HL-60 (cell line): Measurements from ENCODE around the gene MACROD2.

Source experiments
- DNase-seq, 2 experiments: peaks; one replicate each; pipeline ENCODE4 v3.0.0-alpha.2; 2010 to 2020; ENCODE audit warnings: low read depth in 1 of 2, low spot score in 1 of 2
- H3K27ac ChIP-seq: fragments of 250-450 bp; sonication (Bioruptor Pico); replicated peaks from 2 replicates; pipeline ENCODE4 v1.5.1; 2020; ENCODE audit warnings: mild to moderate bottlenecking, moderate library complexity
- H3K27me3 ChIP-seq: fragments of 250-450 bp; sonication (Bioruptor Pico); 2 replicates; pipeline ENCODE4 v1.5.1; 2021; ENCODE audit warnings: mild to moderate bottlenecking, moderate library complexity; ENCODE audit not compliant: insufficient read depth, poor library complexity, severe bottlenecking
- H3K4me3 ChIP-seq: replicated peaks from 2 replicates; pipeline ENCODE4 v1.5.1; 2011; ENCODE audit warnings: mild to moderate bottlenecking, control low read depth, low read length; ENCODE audit not compliant: insufficient read depth
- GABPA ChIP-seq: IDR thresholded peaks from 2 replicates; pipeline ENCODE4 v1.6.1; 2012; ENCODE audit warnings: low read depth
- POLR2AphosphoS5 ChIP-seq: IDR thresholded peaks from 2 replicates; pipeline ENCODE4 v1.6.1; 2012; ENCODE audit warnings: low read depth
- SPI1 ChIP-seq: IDR thresholded peaks from 2 replicates; pipeline ENCODE4 v1.6.1; 2012; ENCODE audit warnings: low read depth, mild to moderate bottlenecking, borderline replicate concordance
- TF ChIP-seq, protein P1 (sequence below): IDR thresholded peaks from one replicate; pipeline ENCODE4 v1.5.1; 2011; ENCODE audit warnings: low read length, control low read depth, inconsistent platforms; ENCODE audit not compliant: insufficient read depth
- TF ChIP-seq, protein P2 (sequence below): IDR thresholded peaks from 2 replicates; pipeline ENCODE4 v1.6.1; 2012; ENCODE audit warnings: low read depth; ENCODE audit not compliant: insufficient replicate concordance

MACROD2 gene

DNA sequence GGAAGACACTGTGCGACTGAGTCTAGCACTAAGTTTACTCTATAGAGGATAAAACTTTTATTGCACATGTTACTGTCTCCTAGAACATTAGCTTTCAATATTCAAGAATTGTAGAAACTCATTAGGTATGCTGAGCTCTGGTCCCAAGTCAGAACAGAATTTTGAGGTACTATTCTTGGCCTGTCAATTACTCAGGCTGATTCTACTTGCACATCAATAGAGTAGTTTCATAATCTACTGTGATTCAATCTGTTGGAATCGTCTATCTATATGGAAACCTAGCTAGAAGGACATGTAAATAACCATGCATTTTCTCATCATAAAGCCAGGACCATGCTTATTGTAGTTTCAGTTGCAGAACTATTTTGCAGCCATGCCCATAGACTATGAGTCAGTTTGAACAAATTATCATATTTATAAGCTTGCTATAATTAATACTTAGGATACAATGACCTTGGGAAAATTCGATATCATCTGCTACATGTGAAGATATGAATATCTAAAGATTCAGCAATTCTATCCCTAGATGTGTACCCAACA is 300.5 kb downstream of the MACROD2 start:
- Histone ChIP-seq H3K27me3 (no peaks in the 10 kb centered on the region), H3K4me3 (no peak overlapping the region), H3K27ac (no peak overlapping the region)
- no peak for DNase-seq
- TF ChIP-seq POLR2AphosphoS5 (no peak), SPI1 (no peak), GABPA (no peak)
- TF ChIP-seq, protein P1, sequence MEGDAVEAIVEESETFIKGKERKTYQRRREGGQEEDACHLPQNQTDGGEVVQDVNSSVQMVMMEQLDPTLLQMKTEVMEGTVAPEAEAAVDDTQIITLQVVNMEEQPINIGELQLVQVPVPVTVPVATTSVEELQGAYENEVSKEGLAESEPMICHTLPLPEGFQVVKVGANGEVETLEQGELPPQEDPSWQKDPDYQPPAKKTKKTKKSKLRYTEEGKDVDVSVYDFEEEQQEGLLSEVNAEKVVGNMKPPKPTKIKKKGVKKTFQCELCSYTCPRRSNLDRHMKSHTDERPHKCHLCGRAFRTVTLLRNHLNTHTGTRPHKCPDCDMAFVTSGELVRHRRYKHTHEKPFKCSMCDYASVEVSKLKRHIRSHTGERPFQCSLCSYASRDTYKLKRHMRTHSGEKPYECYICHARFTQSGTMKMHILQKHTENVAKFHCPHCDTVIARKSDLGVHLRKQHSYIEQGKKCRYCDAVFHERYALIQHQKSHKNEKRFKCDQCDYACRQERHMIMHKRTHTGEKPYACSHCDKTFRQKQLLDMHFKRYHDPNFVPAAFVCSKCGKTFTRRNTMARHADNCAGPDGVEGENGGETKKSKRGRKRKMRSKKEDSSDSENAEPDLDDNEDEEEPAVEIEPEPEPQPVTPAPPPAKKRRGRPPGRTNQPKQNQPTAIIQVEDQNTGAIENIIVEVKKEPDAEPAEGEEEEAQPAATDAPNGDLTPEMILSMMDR: no peak
- TF ChIP-seq, protein P2, sequence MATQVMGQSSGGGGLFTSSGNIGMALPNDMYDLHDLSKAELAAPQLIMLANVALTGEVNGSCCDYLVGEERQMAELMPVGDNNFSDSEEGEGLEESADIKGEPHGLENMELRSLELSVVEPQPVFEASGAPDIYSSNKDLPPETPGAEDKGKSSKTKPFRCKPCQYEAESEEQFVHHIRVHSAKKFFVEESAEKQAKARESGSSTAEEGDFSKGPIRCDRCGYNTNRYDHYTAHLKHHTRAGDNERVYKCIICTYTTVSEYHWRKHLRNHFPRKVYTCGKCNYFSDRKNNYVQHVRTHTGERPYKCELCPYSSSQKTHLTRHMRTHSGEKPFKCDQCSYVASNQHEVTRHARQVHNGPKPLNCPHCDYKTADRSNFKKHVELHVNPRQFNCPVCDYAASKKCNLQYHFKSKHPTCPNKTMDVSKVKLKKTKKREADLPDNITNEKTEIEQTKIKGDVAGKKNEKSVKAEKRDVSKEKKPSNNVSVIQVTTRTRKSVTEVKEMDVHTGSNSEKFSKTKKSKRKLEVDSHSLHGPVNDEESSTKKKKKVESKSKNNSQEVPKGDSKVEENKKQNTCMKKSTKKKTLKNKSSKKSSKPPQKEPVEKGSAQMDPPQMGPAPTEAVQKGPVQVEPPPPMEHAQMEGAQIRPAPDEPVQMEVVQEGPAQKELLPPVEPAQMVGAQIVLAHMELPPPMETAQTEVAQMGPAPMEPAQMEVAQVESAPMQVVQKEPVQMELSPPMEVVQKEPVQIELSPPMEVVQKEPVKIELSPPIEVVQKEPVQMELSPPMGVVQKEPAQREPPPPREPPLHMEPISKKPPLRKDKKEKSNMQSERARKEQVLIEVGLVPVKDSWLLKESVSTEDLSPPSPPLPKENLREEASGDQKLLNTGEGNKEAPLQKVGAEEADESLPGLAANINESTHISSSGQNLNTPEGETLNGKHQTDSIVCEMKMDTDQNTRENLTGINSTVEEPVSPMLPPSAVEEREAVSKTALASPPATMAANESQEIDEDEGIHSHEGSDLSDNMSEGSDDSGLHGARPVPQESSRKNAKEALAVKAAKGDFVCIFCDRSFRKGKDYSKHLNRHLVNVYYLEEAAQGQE: no peak

- DNase-seq: no peak
- Histone ChIP-seq H3K4me3 (no peak overlapping the region), H3K27me3 (no peaks in the 10 kb centered on the region), H3K27ac (no peak overlapping the region)
- TF ChIP-seq GABPA: no peak
- TF ChIP-seq, protein P2: no peak
- TF ChIP-seq POLR2AphosphoS5: no peak
- TF ChIP-seq, protein P1: no peak
- no peak for TF ChIP-seq SPI1
Measured at GRCh38 chr20:14299831-14300230, 304.5 kb downstream of the MACROD2 start.

DNA sequence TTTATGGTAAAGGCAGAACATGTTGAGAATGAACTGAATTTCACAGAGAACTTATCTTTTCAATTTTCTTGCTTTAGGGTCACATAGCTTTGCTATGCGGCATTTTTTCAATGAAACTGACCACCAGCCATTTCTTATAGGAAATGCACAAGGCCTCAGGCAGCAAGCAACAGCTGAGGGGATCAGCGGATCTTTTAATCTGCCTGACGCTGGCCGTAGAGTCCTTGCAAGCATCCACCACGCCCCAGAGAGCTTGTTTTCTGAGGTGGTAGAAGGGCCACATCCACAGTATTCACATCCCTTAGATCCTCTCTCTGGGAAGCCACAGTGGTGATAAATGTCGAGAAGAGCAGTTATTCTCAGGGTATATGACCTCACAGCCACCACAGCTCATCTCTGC is 307.8 kb downstream of the MACROD2 start:
- no peak for DNase-seq
- Histone ChIP-seq H3K4me3 (no peak overlapping the region), H3K27ac (no peak overlapping the region), H3K27me3 (peaks cover 2% of the 10 kb centered on the region)
- no peak for TF ChIP-seq POLR2AphosphoS5
- TF ChIP-seq GABPA: no peak
- TF ChIP-seq, protein P1: no peak

GRCh38 chr20:14303651-14304050 is 308.3 kb downstream of the MACROD2 start:
- Histone ChIP-seq H3K4me3 (no peak overlapping the region), H3K27me3 (peaks cover 2% of the 10 kb centered on the region), H3K27ac (no peak overlapping the region)
- TF ChIP-seq, protein P1: no peak
- no peak for TF ChIP-seq GABPA
- no peak for TF ChIP-seq SPI1
- no peak for TF ChIP-seq POLR2AphosphoS5
- DNase-seq: no peak
